ENCODE results near the gene RC3H2.

The RC3H2 gene

DNA sequence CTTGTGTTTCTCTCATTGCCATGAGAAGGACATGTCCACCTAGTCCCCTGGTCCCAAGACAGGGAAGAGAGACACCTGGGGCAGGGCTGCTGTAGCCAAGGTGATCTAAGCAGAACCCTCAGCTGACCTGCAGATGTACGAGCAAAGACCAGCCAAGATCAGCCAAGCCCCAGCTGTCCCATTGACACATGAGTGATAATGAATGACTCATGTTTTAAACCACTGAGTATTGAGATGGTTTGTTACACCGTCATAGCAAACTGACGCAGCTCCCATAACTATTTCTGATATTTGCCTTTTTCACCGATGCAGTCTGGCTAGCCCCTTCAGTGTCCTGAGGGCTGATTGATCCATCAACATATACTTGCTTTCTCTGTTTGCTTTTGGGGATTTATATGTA is 98.5 kb downstream of the RC3H2 start:
- H3K4me3 ChIP-seq (ENCODE audit: low read length): no peak overlapping the region
- TF ChIP-seq, protein P1, sequence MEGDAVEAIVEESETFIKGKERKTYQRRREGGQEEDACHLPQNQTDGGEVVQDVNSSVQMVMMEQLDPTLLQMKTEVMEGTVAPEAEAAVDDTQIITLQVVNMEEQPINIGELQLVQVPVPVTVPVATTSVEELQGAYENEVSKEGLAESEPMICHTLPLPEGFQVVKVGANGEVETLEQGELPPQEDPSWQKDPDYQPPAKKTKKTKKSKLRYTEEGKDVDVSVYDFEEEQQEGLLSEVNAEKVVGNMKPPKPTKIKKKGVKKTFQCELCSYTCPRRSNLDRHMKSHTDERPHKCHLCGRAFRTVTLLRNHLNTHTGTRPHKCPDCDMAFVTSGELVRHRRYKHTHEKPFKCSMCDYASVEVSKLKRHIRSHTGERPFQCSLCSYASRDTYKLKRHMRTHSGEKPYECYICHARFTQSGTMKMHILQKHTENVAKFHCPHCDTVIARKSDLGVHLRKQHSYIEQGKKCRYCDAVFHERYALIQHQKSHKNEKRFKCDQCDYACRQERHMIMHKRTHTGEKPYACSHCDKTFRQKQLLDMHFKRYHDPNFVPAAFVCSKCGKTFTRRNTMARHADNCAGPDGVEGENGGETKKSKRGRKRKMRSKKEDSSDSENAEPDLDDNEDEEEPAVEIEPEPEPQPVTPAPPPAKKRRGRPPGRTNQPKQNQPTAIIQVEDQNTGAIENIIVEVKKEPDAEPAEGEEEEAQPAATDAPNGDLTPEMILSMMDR (conservative IDR thresholded peaks at IDR 0.05; ENCODE audit: low read length): no peak
- no peak for DNase-seq (ENCODE audit: low read depth)

DNA sequence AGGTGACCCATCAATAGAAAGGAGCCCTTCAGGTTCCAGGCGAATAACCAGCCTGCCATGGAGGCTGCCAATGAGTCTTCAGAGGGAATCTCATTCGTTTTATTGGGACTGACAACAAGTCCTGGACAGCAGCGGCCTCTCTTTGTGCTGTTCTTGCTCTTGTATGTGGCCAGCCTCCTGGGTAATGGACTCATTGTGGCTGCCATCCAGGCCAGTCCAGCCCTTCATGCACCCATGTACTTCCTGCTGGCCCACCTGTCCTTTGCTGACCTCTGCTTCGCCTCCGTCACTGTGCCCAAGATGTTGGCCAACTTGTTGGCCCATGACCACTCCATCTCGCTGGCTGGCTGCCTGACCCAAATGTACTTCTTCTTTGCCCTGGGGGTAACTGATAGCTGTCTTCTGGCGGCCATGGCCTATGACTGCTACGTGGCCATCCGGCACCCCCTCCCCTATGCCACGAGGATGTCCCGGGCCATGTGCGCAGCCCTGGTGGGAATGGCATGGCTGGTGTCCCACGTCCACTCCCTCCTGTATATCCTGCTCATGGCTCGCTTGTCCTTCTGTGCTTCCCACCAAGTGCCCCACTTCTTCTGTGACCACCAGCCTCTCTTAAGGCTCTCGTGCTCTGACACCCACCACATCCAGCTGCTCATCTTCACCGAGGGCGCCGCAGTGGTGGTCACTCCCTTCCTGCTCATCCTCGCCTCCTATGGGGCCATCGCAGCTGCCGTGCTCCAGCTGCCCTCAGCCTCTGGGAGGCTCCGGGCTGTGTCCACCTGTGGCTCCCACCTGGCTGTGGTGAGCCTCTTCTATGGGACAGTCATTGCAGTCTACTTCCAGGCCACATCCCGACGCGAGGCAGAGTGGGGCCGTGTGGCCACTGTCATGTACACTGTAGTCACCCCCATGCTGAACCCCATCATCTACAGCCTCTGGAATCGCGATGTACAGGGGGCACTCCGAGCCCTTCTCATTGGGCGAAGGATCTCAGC is 104.8 kb downstream of the RC3H2 start, which contains the start of gene OR1K1:
Gene OR1K1, plus strand, starts transcription at position 58 of the 995 bp plus-strand sequence. Its CDS starts 0 bp downstream, at position 58.
- no peak for DNase-seq (ENCODE audit: low read depth)
- TF ChIP-seq, protein P1 (conservative IDR thresholded peaks at IDR 0.05; ENCODE audit: low read length): no peak

GRCh38 chr9:122797316-122798063 is 107.7 kb downstream of the RC3H2 start:
- no peak for DNase-seq (ENCODE audit: low read depth)
- TF ChIP-seq, protein P1 (conservative IDR thresholded peaks at IDR 0.05; ENCODE audit: low read length): no peak
- H3K4me3 ChIP-seq (ENCODE audit: low read length): no peak overlapping the region

More for the DNA sequence above, 104.8 kb downstream of the RC3H2 start, which contains the start of gene OR1K1:
- H3K4me3 ChIP-seq (ENCODE audit: low read length): no peak within 1 kb of the TSS
